ENCODE measurements around the gene RPUSD3. TPM values are rescaled to one million over a fixed set of nuclear protein-coding genes. Genes with fewer than 3 reads are reported as not detected.

RPUSD3 gene
- total and polyA plus RNA-seq, 9 of the 15 experiments (the other 6 are each of a cell fraction or from before 2014, with no cell fraction given): 13.8 to 99.0 (median 59.3) TPM

DNA sequence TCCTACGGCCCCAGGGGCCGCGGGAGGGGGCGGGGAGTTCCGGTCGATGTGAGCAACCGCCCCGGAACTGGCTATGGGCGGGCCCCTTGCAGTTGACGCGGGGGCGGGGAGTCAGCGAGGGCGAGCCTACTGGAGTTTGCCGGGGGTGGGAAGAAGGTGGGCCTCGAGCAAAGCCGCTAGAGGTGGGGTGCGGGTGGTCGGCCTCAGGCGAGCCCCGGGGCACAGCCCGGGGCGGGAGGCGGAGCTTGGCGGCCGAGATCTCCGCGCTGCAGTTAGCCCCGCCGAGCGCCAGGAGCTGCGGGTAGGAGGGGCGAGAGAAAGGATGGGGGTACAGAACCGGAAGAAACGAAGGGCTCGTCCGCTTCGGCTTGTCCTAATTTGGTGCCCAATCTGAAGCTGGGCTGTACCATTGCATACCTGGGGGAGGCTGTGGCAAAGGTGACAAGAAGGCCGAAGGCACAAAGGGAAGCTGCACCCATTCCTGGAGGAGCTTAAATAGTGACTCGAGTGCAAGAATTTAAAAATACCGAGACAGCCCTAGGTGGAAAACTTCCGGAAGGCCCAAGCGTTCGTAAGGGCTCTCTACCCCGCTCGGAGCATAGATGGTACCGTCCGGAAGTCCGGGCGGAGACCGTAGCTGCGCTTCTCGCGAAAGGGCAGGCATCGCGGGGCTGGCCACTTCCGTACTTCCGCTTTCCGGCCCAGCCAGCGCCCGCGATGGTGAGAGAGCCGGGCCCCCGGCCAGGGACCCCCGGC, 51.2 kb downstream of the RPUSD3 start, which contains the start of the genes ARPC4 and TADA3 (continued):
- TF ChIP-seq, protein P1, sequence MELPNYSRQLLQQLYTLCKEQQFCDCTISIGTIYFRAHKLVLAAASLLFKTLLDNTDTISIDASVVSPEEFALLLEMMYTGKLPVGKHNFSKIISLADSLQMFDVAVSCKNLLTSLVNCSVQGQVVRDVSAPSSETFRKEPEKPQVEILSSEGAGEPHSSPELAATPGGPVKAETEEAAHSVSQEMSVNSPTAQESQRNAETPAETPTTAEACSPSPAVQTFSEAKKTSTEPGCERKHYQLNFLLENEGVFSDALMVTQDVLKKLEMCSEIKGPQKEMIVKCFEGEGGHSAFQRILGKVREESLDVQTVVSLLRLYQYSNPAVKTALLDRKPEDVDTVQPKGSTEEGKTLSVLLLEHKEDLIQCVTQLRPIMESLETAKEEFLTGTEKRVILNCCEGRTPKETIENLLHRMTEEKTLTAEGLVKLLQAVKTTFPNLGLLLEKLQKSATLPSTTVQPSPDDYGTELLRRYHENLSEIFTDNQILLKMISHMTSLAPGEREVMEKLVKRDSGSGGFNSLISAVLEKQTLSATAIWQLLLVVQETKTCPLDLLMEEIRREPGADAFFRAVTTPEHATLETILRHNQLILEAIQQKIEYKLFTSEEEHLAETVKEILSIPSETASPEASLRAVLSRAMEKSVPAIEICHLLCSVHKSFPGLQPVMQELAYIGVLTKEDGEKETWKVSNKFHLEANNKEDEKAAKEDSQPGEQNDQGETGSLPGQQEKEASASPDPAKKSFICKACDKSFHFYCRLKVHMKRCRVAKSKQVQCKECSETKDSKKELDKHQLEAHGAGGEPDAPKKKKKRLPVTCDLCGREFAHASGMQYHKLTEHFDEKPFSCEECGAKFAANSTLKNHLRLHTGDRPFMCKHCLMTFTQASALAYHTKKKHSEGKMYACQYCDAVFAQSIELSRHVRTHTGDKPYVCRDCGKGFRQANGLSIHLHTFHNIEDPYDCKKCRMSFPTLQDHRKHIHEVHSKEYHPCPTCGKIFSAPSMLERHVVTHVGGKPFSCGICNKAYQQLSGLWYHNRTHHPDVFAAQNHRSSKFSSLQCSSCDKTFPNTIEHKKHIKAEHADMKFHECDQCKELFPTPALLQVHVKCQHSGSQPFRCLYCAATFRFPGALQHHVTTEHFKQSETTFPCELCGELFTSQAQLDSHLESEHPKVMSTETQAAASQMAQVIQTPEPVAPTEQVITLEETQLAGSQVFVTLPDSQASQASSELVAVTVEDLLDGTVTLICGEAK (IDR thresholded peaks at IDR 0.05): peak; percentile 88
- TF ChIP-seq, protein P1 (CRISPR knock-in tag; IDR thresholded peaks at IDR 0.05): no peak
- TF ChIP-seq EZH2 (IDR thresholded peaks at IDR 0.05; ENCODE audit: borderline replicate concordance, low read depth, low read length) (no peak), FOXP1 (CRISPR knock-in tag; IDR thresholded peaks at IDR 0.05) (no peak), SREBF2 (CRISPR knock-in tag; IDR thresholded peaks at IDR 0.05) (no peak; the same call in 1 of the 2 replicates), EGR1 (conservative IDR thresholded peaks at IDR 0.05) (peak; percentile 99), ZNF184 (CRISPR knock-in tag; IDR thresholded peaks at IDR 0.05) (no peak), TOE1 (IDR thresholded peaks at IDR 0.05; ENCODE audit: borderline replicate concordance) (peak; percentile 96), TOE1 (CRISPR knock-in tag; IDR thresholded peaks at IDR 0.05; ENCODE audit: borderline replicate concordance, low read depth) (no peak), BRD9 (IDR thresholded peaks at IDR 0.05; ENCODE audit: low read depth, partially characterized antibody) (no peak)
- TF ChIP-seq, protein P2, sequence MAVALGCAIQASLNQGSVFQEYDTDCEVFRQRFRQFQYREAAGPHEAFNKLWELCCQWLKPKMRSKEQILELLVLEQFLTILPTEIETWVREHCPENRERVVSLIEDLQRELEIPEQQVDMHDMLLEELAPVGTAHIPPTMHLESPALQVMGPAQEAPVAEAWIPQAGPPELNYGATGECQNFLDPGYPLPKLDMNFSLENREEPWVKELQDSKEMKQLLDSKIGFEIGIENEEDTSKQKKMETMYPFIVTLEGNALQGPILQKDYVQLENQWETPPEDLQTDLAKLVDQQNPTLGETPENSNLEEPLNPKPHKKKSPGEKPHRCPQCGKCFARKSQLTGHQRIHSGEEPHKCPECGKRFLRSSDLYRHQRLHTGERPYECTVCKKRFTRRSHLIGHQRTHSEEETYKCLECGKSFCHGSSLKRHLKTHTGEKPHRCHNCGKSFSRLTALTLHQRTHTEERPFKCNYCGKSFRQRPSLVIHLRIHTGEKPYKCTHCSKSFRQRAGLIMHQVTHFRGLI (CRISPR knock-in tag; IDR thresholded peaks at IDR 0.05): no peak; the same call in 1 of the 2 replicates
- TF ChIP-seq, protein P3, sequence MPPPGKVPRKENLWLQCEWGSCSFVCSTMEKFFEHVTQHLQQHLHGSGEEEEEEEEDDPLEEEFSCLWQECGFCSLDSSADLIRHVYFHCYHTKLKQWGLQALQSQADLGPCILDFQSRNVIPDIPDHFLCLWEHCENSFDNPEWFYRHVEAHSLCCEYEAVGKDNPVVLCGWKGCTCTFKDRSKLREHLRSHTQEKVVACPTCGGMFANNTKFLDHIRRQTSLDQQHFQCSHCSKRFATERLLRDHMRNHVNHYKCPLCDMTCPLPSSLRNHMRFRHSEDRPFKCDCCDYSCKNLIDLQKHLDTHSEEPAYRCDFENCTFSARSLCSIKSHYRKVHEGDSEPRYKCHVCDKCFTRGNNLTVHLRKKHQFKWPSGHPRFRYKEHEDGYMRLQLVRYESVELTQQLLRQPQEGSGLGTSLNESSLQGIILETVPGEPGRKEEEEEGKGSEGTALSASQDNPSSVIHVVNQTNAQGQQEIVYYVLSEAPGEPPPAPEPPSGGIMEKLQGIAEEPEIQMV (tag; conservative IDR thresholded peaks at IDR 0.05; ENCODE audit: low read depth): no peak
- TF ChIP-seq, protein P4, sequence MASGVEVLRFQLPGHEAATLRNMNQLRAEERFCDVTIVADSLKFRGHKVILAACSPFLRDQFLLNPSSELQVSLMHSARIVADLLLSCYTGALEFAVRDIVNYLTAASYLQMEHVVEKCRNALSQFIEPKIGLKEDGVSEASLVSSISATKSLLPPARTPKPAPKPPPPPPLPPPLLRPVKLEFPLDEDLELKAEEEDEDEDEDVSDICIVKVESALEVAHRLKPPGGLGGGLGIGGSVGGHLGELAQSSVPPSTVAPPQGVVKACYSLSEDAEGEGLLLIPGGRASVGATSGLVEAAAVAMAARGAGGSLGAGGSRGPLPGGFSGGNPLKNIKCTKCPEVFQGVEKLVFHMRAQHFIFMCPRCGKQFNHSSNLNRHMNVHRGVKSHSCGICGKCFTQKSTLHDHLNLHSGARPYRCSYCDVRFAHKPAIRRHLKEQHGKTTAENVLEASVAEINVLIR (CRISPR knock-in tag; IDR thresholded peaks at IDR 0.05): peak; percentile 45; the same call in 1 of the 2 replicates
- TF ChIP-seq, protein P5, sequence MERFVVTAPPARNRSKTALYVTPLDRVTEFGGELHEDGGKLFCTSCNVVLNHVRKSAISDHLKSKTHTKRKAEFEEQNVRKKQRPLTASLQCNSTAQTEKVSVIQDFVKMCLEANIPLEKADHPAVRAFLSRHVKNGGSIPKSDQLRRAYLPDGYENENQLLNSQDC (CRISPR knock-in tag; IDR thresholded peaks at IDR 0.05): no peak

All from K562 (cell line).